CD8-positive, alpha-beta memory T cell (primary cell): ENCODE data around the gene GLI2. TPM values are rescaled to one million over a fixed set of nuclear protein-coding genes. Genes with fewer than 3 reads are reported as not detected.

Experiments used
- CTCF ChIA-PET: fragments of 350-600 bp; sonication (Branson Sonifier 250); formaldehyde crosslinking; loops from one replicate; lab custom pipeline; 2021; ENCODE audit warnings: antibody characterized with exemption; lab: Charles Lee
- POLR2A ChIA-PET: fragments of 350-600 bp; sonication (Branson Sonifier 250); formaldehyde crosslinking; loops from one replicate; lab custom pipeline; 2021; ENCODE audit warnings: antibody characterized with exemption; lab: Charles Lee
- DNase-seq, 5 donors: peaks; one replicate each; pipeline versions ENCODE4 v3.0.0 to v3.0.0-alpha.2; 2020 to 2022; ENCODE audit warnings: mixed read lengths in 1 of 5
- H3K27ac ChIP-seq: one replicate; pipeline ENCODE4 v1.7.0; 2013; ENCODE audit warnings: low read depth, mild to moderate bottlenecking, low read length, moderate library complexity
- H3K27me3 ChIP-seq: 2 replicates; pipeline ENCODE4 v1.7.0; 2013; ENCODE audit warnings: low read length, mild to moderate bottlenecking; ENCODE audit not compliant: insufficient read depth, poor library complexity, severe bottlenecking
- H3K36me3 ChIP-seq: 2 replicates; pipeline ENCODE4 v1.7.0; 2013; ENCODE audit warnings: mild to moderate bottlenecking, low read length, moderate library complexity; ENCODE audit not compliant: insufficient read depth
- H3K4me1 ChIP-seq: 2 replicates; pipeline ENCODE4 v1.7.0; 2013; ENCODE audit warnings: mild to moderate bottlenecking, low read length, moderate library complexity; ENCODE audit not compliant: insufficient read depth
- H3K4me3 ChIP-seq: 2 replicates; pipeline ENCODE4 v1.7.0; 2013; ENCODE audit warnings: mild to moderate bottlenecking, low read length
- H3K9me3 ChIP-seq: 2 replicates; pipeline ENCODE4 v1.7.0; 2013; ENCODE audit warnings: mild to moderate bottlenecking, low read length
- H3K27ac Mint-ChIP-seq, 8 donors: one replicate each; pipeline ENCODE4 v1.8.0; 2020 to 2021; ENCODE audit warnings: mixed read lengths in 8 of 8, mild to moderate bottlenecking in 6 of 8, inconsistent platforms in 3 of 8, moderate library complexity in 3 of 8
- H3K27me3 Mint-ChIP-seq, 2 donors: one replicate each; pipeline ENCODE4 v1.8.0; 2020 to 2021; ENCODE audit warnings: mixed read lengths in 2 of 2, mild to moderate bottlenecking in 1 of 2, moderate library complexity in 1 of 2
- H3K36me3 Mint-ChIP-seq, 3 donors: one replicate each; pipeline ENCODE4 v1.8.0; 2020 to 2021; ENCODE audit warnings: mixed read lengths in 3 of 3, inconsistent platforms in 1 of 3, mild to moderate bottlenecking in 1 of 3
- H3K4me1 Mint-ChIP-seq, 3 donors: one replicate each; pipeline ENCODE4 v1.8.0; 2020 to 2021; ENCODE audit warnings: mixed read lengths in 3 of 3, inconsistent platforms in 1 of 3, mild to moderate bottlenecking in 1 of 3
- H3K4me3 Mint-ChIP-seq, 7 donors: one replicate each; pipeline ENCODE4 v1.8.0; 2020 to 2021; ENCODE audit warnings: mixed read lengths in 7 of 7, mild to moderate bottlenecking in 6 of 7, moderate library complexity in 4 of 7, inconsistent platforms in 2 of 7
- H3K9me3 Mint-ChIP-seq, 5 donors: one replicate each; pipeline ENCODE4 v1.8.0; 2020 to 2022; ENCODE audit warnings: mixed read lengths in 5 of 5, mild to moderate bottlenecking in 3 of 5, moderate library complexity in 2 of 5, inconsistent platforms in 1 of 5
- polyA plus RNA-seq: library from polyadenylated mRNA; unstranded; fragments of 300-500 nt; fragmentation: Illumina TruSeq; gene quantifications from one replicate; pipeline ENCODE4 v1.2.3, GENCODE V29; 2021
- total RNA-seq, 2 experiments: library from RNA; stranded (reverse); gene quantifications; one replicate each; pipeline ENCODE4 v1.2.3, GENCODE V29; 2021

Gene GLI2
- total and polyA plus RNA-seq, 3 experiments from 2014 or later: not detected

GRCh38 chr2:120775194-120775593 lies 39.5 kb downstream of the GLI2 start:
- H3K4me1 Mint-ChIP-seq: no peaks in the 10 kb centered on the region
- ChIA-PET CTCF (no interaction called here), POLR2A (no interaction called here)
- no peaks in the 10 kb centered on the region for H3K36me3 ChIP-seq
- no peak overlapping the region for H3K27ac Mint-ChIP-seq
- no peaks in the 10 kb centered on the region for H3K9me3 Mint-ChIP-seq
- H3K4me3 Mint-ChIP-seq: no peak overlapping the region
- no peaks in the 10 kb centered on the region for H3K27me3 ChIP-seq
- peak in 1 of 5 donors; percentile 27 for DNase-seq
- no peaks in the 10 kb centered on the region for H3K36me3 Mint-ChIP-seq
- no peak overlapping the region for H3K27ac ChIP-seq
- H3K4me1 ChIP-seq: no peaks in the 10 kb centered on the region
- H3K4me3 ChIP-seq: no peak overlapping the region
- H3K9me3 ChIP-seq: no peaks in the 10 kb centered on the region
- H3K27me3 Mint-ChIP-seq: peaks cover 0 to 4% of the 10 kb centered on the region in 2 donors

- H3K4me3 ChIP-seq: no peak overlapping the region
- peaks cover 0 to 4% of the 10 kb centered on the region in 2 donors for H3K27me3 Mint-ChIP-seq
- H3K27ac Mint-ChIP-seq: no peak overlapping the region
- H3K4me1 ChIP-seq: no peaks in the 10 kb centered on the region
- DNase-seq: peak in 1 of 5 donors; percentile 33
- H3K36me3 Mint-ChIP-seq: no peaks in the 10 kb centered on the region
- ChIA-PET CTCF (no interaction called here), POLR2A (no interaction called here)
- no peaks in the 10 kb centered on the region for H3K36me3 ChIP-seq
- no peak overlapping the region for H3K4me3 Mint-ChIP-seq
- no peak overlapping the region for H3K27ac ChIP-seq
- no peaks in the 10 kb centered on the region for H3K9me3 Mint-ChIP-seq
- H3K27me3 ChIP-seq: no peaks in the 10 kb centered on the region
- H3K9me3 ChIP-seq: no peaks in the 10 kb centered on the region
- H3K4me1 Mint-ChIP-seq: no peaks in the 10 kb centered on the region
These were observed 40.3 kb downstream of the GLI2 start for GRCh38 chr2:120775801-120776589.

GRCh38 chr2:120776649-120777048 lies 41.0 kb downstream of the GLI2 start:
- Mint-ChIP-seq H3K27ac (no peak overlapping the region), H3K27me3 (peaks cover 0 to 4% of the 10 kb centered on the region in 2 donors), H3K4me3 (no peak overlapping the region), H3K9me3 (no peaks in the 10 kb centered on the region), H3K4me1 (no peaks in the 10 kb centered on the region), H3K36me3 (no peaks in the 10 kb centered on the region)
- H3K9me3 ChIP-seq: no peaks in the 10 kb centered on the region
- POLR2A ChIA-PET: no interaction called here
- CTCF ChIA-PET: no interaction called here
- DNase-seq: peak in 1 of 5 donors; percentile 18
- no peaks in the 10 kb centered on the region for H3K4me1 ChIP-seq
- H3K27ac ChIP-seq: no peak overlapping the region
- H3K27me3 ChIP-seq: no peaks in the 10 kb centered on the region
- H3K36me3 ChIP-seq: no peaks in the 10 kb centered on the region
- H3K4me3 ChIP-seq: no peak overlapping the region

- Histone ChIP-seq H3K4me1 (no peaks in the 10 kb centered on the region), H3K9me3 (no peaks in the 10 kb centered on the region), H3K27ac (no peak overlapping the region), H3K27me3 (no peaks in the 10 kb centered on the region), H3K4me3 (no peak overlapping the region), H3K36me3 (no peaks in the 10 kb centered on the region)
- Mint-ChIP-seq H3K27me3 (peaks cover 2 to 4% of the 10 kb centered on the region in 2 donors), H3K36me3 (no peaks in the 10 kb centered on the region), H3K4me3 (no peak overlapping the region), H3K4me1 (no peaks in the 10 kb centered on the region), H3K27ac (no peak overlapping the region), H3K9me3 (no peaks in the 10 kb centered on the region)
- CTCF ChIA-PET: no interaction called here
- POLR2A ChIA-PET: no interaction called here
- DNase-seq: peak in 1 of 5 donors; percentile 13
These were observed 41.6 kb downstream of the GLI2 start for GRCh38 chr2:120777170-120777751.

GRCh38 chr2:120777787-120778186 lies 42.1 kb downstream of the GLI2 start:
- no peaks in the 10 kb centered on the region for H3K9me3 Mint-ChIP-seq
- Histone ChIP-seq H3K9me3 (no peaks in the 10 kb centered on the region), H3K4me3 (no peak overlapping the region), H3K27me3 (no peaks in the 10 kb centered on the region), H3K27ac (no peak overlapping the region), H3K36me3 (no peaks in the 10 kb centered on the region), H3K4me1 (no peaks in the 10 kb centered on the region)
- no peak for DNase-seq
- no peak overlapping the region for H3K27ac Mint-ChIP-seq
- no peak overlapping the region for H3K4me3 Mint-ChIP-seq
- H3K4me1 Mint-ChIP-seq: no peaks in the 10 kb centered on the region
- CTCF ChIA-PET: no interaction called here
- H3K27me3 Mint-ChIP-seq: peaks cover 2 to 4% of the 10 kb centered on the region in 2 donors
- POLR2A ChIA-PET: no interaction called here
- no peaks in the 10 kb centered on the region for H3K36me3 Mint-ChIP-seq

GRCh38 chr2:120778244-120778643 lies 42.6 kb downstream of the GLI2 start:
- Histone ChIP-seq H3K4me3 (no peak overlapping the region), H3K4me1 (no peaks in the 10 kb centered on the region), H3K27me3 (no peaks in the 10 kb centered on the region), H3K9me3 (no peaks in the 10 kb centered on the region), H3K36me3 (no peaks in the 10 kb centered on the region), H3K27ac (no peak overlapping the region)
- no peak for DNase-seq
- no peak overlapping the region for H3K27ac Mint-ChIP-seq
- POLR2A ChIA-PET: no interaction called here
- H3K4me1 Mint-ChIP-seq: peaks cover 0 to 2% (median 2%) of the 10 kb centered on the region in 3 donors
- peaks cover 2 to 4% of the 10 kb centered on the region in 2 donors for H3K27me3 Mint-ChIP-seq
- H3K36me3 Mint-ChIP-seq: no peaks in the 10 kb centered on the region
- CTCF ChIA-PET: no interaction called here
- H3K9me3 Mint-ChIP-seq: no peaks in the 10 kb centered on the region
- no peak overlapping the region for H3K4me3 Mint-ChIP-seq

GRCh38 chr2:120779781-120780283 lies 44.2 kb downstream of the GLI2 start:
- H3K4me1 Mint-ChIP-seq: peaks cover 0 to 5% (median 4%) of the 10 kb centered on the region in 3 donors
- POLR2A ChIA-PET: no interaction called here

GRCh38 chr2:120780402-120780801 lies 44.7 kb downstream of the GLI2 start:
- Mint-ChIP-seq H3K9me3 (no peaks in the 10 kb centered on the region), H3K27me3 (peaks cover 2 to 4% of the 10 kb centered on the region in 2 donors), H3K4me3 (no peak overlapping the region), H3K27ac (no peak overlapping the region), H3K4me1 (peaks cover 0 to 5% (median 4%) of the 10 kb centered on the region in 3 donors), H3K36me3 (no peaks in the 10 kb centered on the region)
- Histone ChIP-seq H3K27me3 (no peaks in the 10 kb centered on the region), H3K9me3 (no peaks in the 10 kb centered on the region), H3K4me3 (no peak overlapping the region), H3K4me1 (no peaks in the 10 kb centered on the region), H3K27ac (no peak overlapping the region), H3K36me3 (no peaks in the 10 kb centered on the region)
- ChIA-PET POLR2A (no interaction called here), CTCF (no interaction called here)
- no peak for DNase-seq

More at GRCh38 chr2:120779781-120780283, 44.2 kb downstream of the GLI2 start:
- no peak overlapping the region for H3K4me3 Mint-ChIP-seq
- H3K27me3 Mint-ChIP-seq: peaks cover 2 to 4% of the 10 kb centered on the region in 2 donors
- H3K36me3 ChIP-seq: no peaks in the 10 kb centered on the region
- no peaks in the 10 kb centered on the region for H3K27me3 ChIP-seq
- H3K27ac ChIP-seq: no peak overlapping the region
- no peaks in the 10 kb centered on the region for H3K4me1 ChIP-seq
- no peak overlapping the region for H3K27ac Mint-ChIP-seq
- H3K9me3 Mint-ChIP-seq: no peaks in the 10 kb centered on the region
- H3K4me3 ChIP-seq: no peak overlapping the region
- CTCF ChIA-PET: no interaction called here
- no peak for DNase-seq
- H3K9me3 ChIP-seq: no peaks in the 10 kb centered on the region
- no peaks in the 10 kb centered on the region for H3K36me3 Mint-ChIP-seq
